K562 (cell line): ENCODE results near the gene C2orf42.

Experiments used
- CREB1 ChIP-seq, 2 experiments: sonication (generic) in 1 of 2; formaldehyde crosslinking in 1 of 2; IDR thresholded peaks; 2 replicates each; pipeline versions ENCODE4 v1.6.1 to v1.8.0; 2012 to 2022; ENCODE audit warnings: inconsistent platforms in 1 of 2, mild to moderate bottlenecking in 1 of 2, missing genetic modification reagents in 1 of 2, moderate library complexity in 1 of 2
- EP300 ChIP-seq: IDR thresholded peaks from 2 replicates; pipeline ENCODE4 v1.6.1; 2012; ENCODE audit warnings: low read length, improper control_type of control experiment
- ETV6 ChIP-seq, 3 experiments: fragments of 150-350 bp in 1 of 3; sonication (generic) in 1 of 3; formaldehyde crosslinking in 1 of 3; IDR thresholded peaks; 2 replicates each; pipeline versions ENCODE4 v1.6.1 to v1.8.0; 2014 to 2022; ENCODE audit warnings: borderline replicate concordance in 2 of 3, low read depth in 2 of 3, antibody characterized with exemption in 1 of 3, low read length in 1 of 3, mild to moderate bottlenecking in 1 of 3, missing genetic modification reagents in 1 of 3
- PCBP1 ChIP-seq: fragments of 200-400 bp; formaldehyde crosslinking; IDR thresholded peaks from 2 replicates; pipeline ENCODE4 v1.6.1; 2018; ENCODE audit warnings: mild to moderate bottlenecking, low read depth, low read length; ENCODE audit not compliant: poor library complexity, severe bottlenecking
- POLR2A ChIP-seq: fragments of 450-650 bp; conservative IDR thresholded peaks from 2 replicates; pipeline ENCODE4 v1.6.1; 2016
- SMAD1 ChIP-seq: fragments of 150-350 bp; IDR thresholded peaks from 2 replicates; pipeline ENCODE4 v1.6.1; 2014; ENCODE audit warnings: low read length, low read depth; ENCODE audit not compliant: partially characterized antibody
- TAF1 ChIP-seq: IDR thresholded peaks from 2 replicates; pipeline ENCODE4 v1.6.1; 2011; ENCODE audit warnings: mild to moderate bottlenecking, low read length, moderate library complexity; ENCODE audit not compliant: insufficient read depth, control insufficient read depth, severe bottlenecking; ENCODE audit errors: extremely low read depth
- ZNF184 ChIP-seq: sonication (generic); formaldehyde crosslinking; IDR thresholded peaks from 2 replicates; pipeline ENCODE4 v1.5.0; 2020; ENCODE audit warnings: missing genetic modification reagents
- TF ChIP-seq, protein P1 (sequence below), 3 experiments: IDR thresholded peaks in 2 of 3; conservative IDR thresholded peaks in 1 of 3; 2 replicates each; pipeline ENCODE4 v1.5.1; 2011 to 2012; ENCODE audit warnings: low read length in 3 of 3, mild to moderate bottlenecking in 3 of 3, control low read depth in 2 of 3, improper control_type of control experiment in 1 of 3, inconsistent platforms in 1 of 3, low read depth in 1 of 3, mixed read lengths in 1 of 3, moderate library complexity in 1 of 3; ENCODE audit not compliant: insufficient read depth in 2 of 3
- TF ChIP-seq, protein P2 (sequence below): fragments of 450-650 bp; IDR thresholded peaks from 2 replicates; pipeline ENCODE4 v1.7.0; 2016; ENCODE audit warnings: borderline replicate concordance

DNA sequence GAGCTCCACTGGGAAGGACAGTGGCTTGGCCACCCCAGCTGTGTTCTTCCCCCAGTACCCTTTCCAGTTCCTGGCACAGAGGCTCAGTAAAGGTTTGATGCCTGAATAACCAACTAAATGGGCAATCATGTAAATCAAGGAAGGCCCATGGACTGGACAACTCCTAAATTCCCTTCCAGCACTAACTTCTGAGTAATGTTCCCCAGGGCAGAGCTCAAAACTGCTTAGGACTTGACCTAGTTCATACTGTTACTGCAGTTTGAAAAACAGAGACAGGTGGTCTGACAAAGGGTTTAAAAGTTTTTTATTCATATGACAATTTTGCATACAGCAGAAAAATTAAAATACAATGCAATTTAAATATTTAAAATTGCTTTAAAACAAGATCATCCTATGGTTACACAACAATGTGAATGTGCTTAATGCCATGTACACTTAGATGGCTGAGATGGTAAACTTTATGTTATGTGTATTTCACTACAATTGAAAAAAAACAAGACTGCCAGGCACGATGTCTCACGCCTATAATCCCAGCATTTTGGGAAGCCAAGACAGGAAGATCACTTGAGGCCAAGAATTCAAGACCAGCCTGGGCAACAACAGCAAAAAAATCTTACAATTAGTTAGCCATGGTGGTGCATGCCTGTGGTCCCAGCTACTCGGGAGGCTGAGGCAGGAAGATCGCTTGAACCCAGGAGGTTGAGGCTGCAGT is 77.3 kb downstream of the C2orf42 start:
- no peak for TF ChIP-seq ZNF184 (CRISPR knock-in tag)
- TF ChIP-seq CREB1 (IDR thresholded peaks at IDR 0.05) = no peak
- no peak for TF ChIP-seq CREB1 (CRISPR knock-in tag; IDR thresholded peaks at IDR 0.05)
- TF ChIP-seq ETV6 (IDR thresholded peaks at IDR 0.05; ENCODE audit: borderline replicate concordance in 1 of 2, low read depth in 2 of 2, low read length in 1 of 2) = no peak
- no peak for TF ChIP-seq ETV6 (CRISPR knock-in tag; IDR thresholded peaks at IDR 0.05; ENCODE audit: borderline replicate concordance)
- TF ChIP-seq, protein P1, sequence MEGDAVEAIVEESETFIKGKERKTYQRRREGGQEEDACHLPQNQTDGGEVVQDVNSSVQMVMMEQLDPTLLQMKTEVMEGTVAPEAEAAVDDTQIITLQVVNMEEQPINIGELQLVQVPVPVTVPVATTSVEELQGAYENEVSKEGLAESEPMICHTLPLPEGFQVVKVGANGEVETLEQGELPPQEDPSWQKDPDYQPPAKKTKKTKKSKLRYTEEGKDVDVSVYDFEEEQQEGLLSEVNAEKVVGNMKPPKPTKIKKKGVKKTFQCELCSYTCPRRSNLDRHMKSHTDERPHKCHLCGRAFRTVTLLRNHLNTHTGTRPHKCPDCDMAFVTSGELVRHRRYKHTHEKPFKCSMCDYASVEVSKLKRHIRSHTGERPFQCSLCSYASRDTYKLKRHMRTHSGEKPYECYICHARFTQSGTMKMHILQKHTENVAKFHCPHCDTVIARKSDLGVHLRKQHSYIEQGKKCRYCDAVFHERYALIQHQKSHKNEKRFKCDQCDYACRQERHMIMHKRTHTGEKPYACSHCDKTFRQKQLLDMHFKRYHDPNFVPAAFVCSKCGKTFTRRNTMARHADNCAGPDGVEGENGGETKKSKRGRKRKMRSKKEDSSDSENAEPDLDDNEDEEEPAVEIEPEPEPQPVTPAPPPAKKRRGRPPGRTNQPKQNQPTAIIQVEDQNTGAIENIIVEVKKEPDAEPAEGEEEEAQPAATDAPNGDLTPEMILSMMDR (IDR thresholded peaks at IDR 0.05 in 2 of 3, conservative IDR thresholded peaks at IDR 0.05 in 1 of 3; ENCODE audit: insufficient read depth in 2 of 3, low read depth in 1 of 3, low read length in 3 of 3) = no peak
- no peak for TF ChIP-seq PCBP1
- TF ChIP-seq SMAD1 = no peak
- TF ChIP-seq, protein P2, sequence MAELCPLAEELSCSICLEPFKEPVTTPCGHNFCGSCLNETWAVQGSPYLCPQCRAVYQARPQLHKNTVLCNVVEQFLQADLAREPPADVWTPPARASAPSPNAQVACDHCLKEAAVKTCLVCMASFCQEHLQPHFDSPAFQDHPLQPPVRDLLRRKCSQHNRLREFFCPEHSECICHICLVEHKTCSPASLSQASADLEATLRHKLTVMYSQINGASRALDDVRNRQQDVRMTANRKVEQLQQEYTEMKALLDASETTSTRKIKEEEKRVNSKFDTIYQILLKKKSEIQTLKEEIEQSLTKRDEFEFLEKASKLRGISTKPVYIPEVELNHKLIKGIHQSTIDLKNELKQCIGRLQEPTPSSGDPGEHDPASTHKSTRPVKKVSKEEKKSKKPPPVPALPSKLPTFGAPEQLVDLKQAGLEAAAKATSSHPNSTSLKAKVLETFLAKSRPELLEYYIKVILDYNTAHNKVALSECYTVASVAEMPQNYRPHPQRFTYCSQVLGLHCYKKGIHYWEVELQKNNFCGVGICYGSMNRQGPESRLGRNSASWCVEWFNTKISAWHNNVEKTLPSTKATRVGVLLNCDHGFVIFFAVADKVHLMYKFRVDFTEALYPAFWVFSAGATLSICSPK = no peak
- TF ChIP-seq TAF1 = no peak
- no peak for TF ChIP-seq POLR2A
- no peak for TF ChIP-seq EP300
